GM12865 (cell line): ENCODE measurements around the gene TOM1.

Source experiments
- DNase-seq: peaks from one replicate; pipeline ENCODE4 v3.0.0; 2010; ENCODE audit warnings: low read depth
- H3K4me3 ChIP-seq: 2 replicates; pipeline ENCODE4 v1.5.1; 2011; ENCODE audit warnings: mild to moderate bottlenecking, low read depth, low read length, control low read depth
- CTCF ChIP-seq: IDR thresholded peaks from 2 replicates; pipeline ENCODE4 v1.5.1; 2011; ENCODE audit warnings: low read length, control low read depth, low read depth, inconsistent platforms; ENCODE audit not compliant: insufficient read depth; ENCODE audit errors: missing control alignments

TOM1 gene

GRCh38 chr22:35292786-35293185 is 6.9 kb upstream of the TOM1 start:
- H3K4me3 ChIP-seq = no peak overlapping the region
- DNase-seq = no peak
- TF ChIP-seq CTCF = no peak

DNA sequence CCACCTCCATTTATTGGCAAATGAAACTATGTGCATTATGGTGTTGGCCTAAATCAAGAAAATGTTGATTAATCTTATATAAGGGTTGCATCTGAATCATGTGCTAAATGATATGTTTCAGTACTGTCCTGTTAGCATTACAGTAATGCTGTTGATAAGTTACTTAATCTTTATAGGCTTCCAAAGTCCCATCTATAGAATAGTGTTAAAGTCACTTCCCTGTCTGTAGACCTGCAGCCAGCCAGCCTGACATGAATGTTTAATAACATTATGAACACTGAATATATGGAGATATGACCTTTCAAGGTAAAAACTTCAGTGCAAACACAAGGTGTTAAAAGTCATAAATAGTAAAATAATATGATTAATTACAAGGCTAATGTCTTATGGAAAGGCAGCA is 3.6 kb upstream of the TOM1 start:
- no peak for TF ChIP-seq CTCF
- DNase-seq = no peak
- no peak overlapping the region for H3K4me3 ChIP-seq

- H3K4me3 ChIP-seq = peak overlapping the region; percentile 78
- DNase-seq = no peak
- no peak for TF ChIP-seq CTCF
Measured at GRCh38 chr22:35299217-35299672, 449 bp upstream of the TOM1 start.

DNA sequence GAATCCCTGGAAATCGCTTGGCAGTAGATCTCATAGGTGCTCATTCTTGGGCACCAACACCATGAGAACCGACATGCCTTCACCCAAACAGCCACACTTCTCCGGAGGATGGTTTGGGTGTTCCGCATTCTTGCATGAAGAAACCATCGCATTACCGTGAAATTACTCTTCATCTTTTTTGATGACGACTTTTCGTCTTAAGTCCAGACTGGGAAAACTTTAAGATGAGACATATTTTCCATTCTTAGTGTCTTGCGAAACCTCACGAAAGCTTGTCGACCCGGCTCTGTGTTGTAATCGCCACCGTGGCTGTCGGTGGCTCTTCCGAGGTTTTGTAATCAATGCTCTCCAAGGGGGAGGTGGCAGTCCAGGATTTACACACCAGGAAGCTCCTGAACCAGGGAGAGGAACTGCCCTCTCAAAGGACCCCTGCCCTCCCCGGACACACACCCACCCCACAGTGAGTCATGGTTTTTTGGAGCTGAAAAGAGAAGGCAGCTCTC is 1.7 kb downstream of the TOM1 start:
- no peak for DNase-seq
- no peak overlapping the region for H3K4me3 ChIP-seq
- no peak for TF ChIP-seq CTCF

DNA sequence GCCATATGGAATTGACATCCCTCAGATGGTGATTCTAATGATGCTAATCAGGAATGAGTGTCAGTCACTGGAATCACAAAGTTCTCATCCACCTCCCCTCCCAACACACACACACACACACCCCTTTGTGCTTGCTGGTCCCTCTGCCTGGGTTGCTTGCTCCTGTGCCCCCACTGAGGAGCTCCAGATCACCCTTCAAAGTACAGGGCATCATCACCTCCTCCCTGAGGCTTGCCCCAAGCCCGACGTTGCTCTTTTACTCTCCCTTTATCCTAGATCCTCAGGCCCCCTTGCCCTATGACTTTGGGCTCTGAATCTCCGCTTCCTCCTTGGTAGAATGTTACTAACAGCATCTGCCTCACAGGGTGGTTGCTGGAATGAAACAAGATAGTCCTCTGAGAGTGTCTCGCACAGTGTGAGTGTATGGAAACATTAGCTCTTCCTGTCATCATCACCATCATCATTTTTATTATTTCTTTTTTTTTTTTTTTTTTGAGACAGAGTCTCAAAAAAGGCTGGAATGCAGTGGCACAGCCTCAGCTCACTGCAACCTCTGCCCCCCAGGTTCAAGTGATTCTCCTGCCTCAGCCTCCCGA is 3.4 kb downstream of the TOM1 start:
- no peak for TF ChIP-seq CTCF
- no peak for DNase-seq
- no peak overlapping the region for H3K4me3 ChIP-seq

DNA sequence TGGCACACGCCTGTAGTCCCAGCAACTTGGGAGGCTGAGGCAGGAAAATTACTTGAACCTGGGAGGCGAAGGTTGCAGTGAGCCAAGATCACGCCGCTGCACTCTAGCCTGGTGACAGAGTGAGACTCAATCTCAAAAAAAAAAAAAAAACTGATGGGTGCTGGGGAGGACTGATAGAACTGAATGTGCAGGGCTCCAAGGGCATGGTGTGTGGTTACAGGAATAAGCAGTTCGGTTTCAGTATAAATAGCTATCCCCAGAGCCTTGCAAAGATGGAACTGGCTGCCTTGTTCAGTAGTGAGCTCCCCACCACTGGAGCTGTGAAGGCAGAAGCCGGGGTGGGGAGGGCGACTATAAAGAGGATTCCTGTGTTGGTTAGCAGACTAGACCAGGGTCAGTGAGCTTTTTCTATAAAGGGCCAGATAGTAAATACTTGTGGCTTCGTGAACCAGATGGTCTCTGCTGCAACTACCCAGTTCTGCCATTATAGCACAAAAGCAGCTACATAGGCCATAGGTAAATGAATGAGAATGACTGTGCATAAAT is 5.9 kb downstream of the TOM1 start:
- no peak overlapping the region for H3K4me3 ChIP-seq
- TF ChIP-seq CTCF = no peak
- no peak for DNase-seq
